ENCODE measurements around the gene CDKN2AIPNL. TPM values are rescaled to one million over a fixed set of nuclear protein-coding genes. Genes with fewer than 3 reads are reported as not detected.

CDKN2AIPNL gene
- total RNA-seq, 1 experiment from 2014 or later: 82.4 TPM

GRCh38 chr5:134455466-134455865, 43.8 kb upstream of the CDKN2AIPNL start:
- POLR2A ChIA-PET: interaction anchor here (1.2 kb wide), 1 partner anchor 11 kb away, joined by 3 read pairs; no protein-coding TSS in a partner anchor
- peaks cover 47% of the 10 kb centered on the region for H3K4me1 Mint-ChIP-seq (ENCODE audit: insufficient read depth, unreplicated experiment)
- no peak for DNase-seq (ENCODE audit: unreplicated experiment)
- H3K9me3 Mint-ChIP-seq (ENCODE audit: unreplicated experiment): no peaks in the 10 kb centered on the region
- intact Hi-C loops (cut with micrococcal nuclease): no loop called here
- no peak for TF ChIP-seq CTCF (IDR thresholded peaks at IDR 0.05; ENCODE audit: unreplicated experiment)
- H3K4me3 Mint-ChIP-seq (ENCODE audit: unreplicated experiment): no peak overlapping the region
- BruUV-seq (replicated peaks): no TSS peak
- no peaks in the 10 kb centered on the region for H3K27me3 Mint-ChIP-seq (ENCODE audit: insufficient read depth, unreplicated experiment)
- CTCF ChIA-PET: interaction anchor here (0.6 kb wide), 1 partner anchor 123 kb away, joined by 3 read pairs; no protein-coding TSS in a partner anchor
- no peaks in the 10 kb centered on the region for H3K36me3 Mint-ChIP-seq (ENCODE audit: insufficient read depth, unreplicated experiment)
- H3K27ac Mint-ChIP-seq (ENCODE audit: low read depth, unreplicated experiment): no peak overlapping the region

GRCh38 chr5:134453016-134453415, 41.3 kb upstream of the CDKN2AIPNL start:
- Mint-ChIP-seq H3K4me1 (ENCODE audit: insufficient read depth, unreplicated experiment) (peaks cover 28% of the 10 kb centered on the region), H3K9me3 (ENCODE audit: unreplicated experiment) (no peaks in the 10 kb centered on the region), H3K4me3 (ENCODE audit: unreplicated experiment) (no peak overlapping the region), H3K27ac (ENCODE audit: low read depth, unreplicated experiment) (no peak overlapping the region), H3K36me3 (ENCODE audit: insufficient read depth, unreplicated experiment) (no peaks in the 10 kb centered on the region), H3K27me3 (ENCODE audit: insufficient read depth, unreplicated experiment) (no peaks in the 10 kb centered on the region)
- no peak for DNase-seq (ENCODE audit: unreplicated experiment)
- TF ChIP-seq CTCF (IDR thresholded peaks at IDR 0.05; ENCODE audit: unreplicated experiment): no peak
- POLR2A ChIA-PET: interaction anchor here (0.6 to 2.4 kb wide), 9 partner anchors 8 to 100 kb away, joined by 3 to 22 read pairs (median 3); partner anchors contain the start of genes CDKN2AIPNL and UBE2B
- BruUV-seq (replicated peaks): no TSS peak
- intact Hi-C loops (cut with micrococcal nuclease): no loop called here
- CTCF ChIA-PET: interaction anchor here (0.8 to 1.8 kb wide), 4 partner anchors 13 to 150 kb away, joined by 4 to 8 read pairs (median 8); partner anchors contain the start of gene CDKN2AIPNL

DNA sequence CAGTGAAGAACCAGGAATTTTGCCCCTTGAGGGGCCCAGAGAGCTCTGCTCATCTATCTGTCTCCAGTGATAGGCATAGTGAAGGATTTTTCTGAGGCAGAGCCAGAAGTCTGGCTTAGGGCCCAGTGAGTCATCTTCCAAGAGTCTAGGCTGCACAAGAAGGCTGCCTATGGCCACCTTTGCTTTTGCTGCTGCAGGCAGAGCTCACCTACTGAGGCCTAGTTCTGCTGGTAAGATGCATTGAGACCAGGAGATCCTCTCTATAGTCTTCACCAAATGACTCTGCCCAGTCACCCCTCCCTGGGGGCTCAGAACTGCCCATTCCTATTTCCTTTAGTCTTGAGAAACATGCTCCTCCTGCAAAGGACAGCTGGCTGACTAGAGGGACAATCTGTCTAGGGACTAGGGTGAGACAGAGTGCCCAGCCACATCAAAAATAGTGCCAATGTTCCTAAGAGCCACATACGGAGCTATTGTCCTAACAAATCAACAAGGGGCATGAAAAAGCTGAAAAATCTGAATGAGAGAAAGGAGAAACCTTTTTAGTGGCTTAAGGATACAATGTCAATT, 40.3 kb upstream of the CDKN2AIPNL start:
- H3K4me3 Mint-ChIP-seq (ENCODE audit: unreplicated experiment): no peak overlapping the region
- H3K27ac Mint-ChIP-seq (ENCODE audit: low read depth, unreplicated experiment): no peak overlapping the region
- no peaks in the 10 kb centered on the region for H3K36me3 Mint-ChIP-seq (ENCODE audit: insufficient read depth, unreplicated experiment)
- H3K27me3 Mint-ChIP-seq (ENCODE audit: insufficient read depth, unreplicated experiment): no peaks in the 10 kb centered on the region
- DNase-seq (ENCODE audit: unreplicated experiment): peak; percentile 94
- no peak for TF ChIP-seq CTCF (IDR thresholded peaks at IDR 0.05; ENCODE audit: unreplicated experiment)
- peaks cover 24% of the 10 kb centered on the region for H3K4me1 Mint-ChIP-seq (ENCODE audit: insufficient read depth, unreplicated experiment)
- intact Hi-C loops (cut with micrococcal nuclease): no loop called here
- CTCF ChIA-PET: interaction anchor here (0.6 to 1.8 kb wide), 13 partner anchors 9 to 266 kb away, joined by 3 to 8 read pairs (median 3); partner anchors contain the start of gene CDKN2AIPNL
- POLR2A ChIA-PET: interaction anchor here (0.6 to 3.0 kb wide), 15 partner anchors 9 to 1475 kb away, joined by 3 to 39 read pairs (median 5); partner anchors contain the start of genes CDKN2AIPNL and UBE2B
- H3K9me3 Mint-ChIP-seq (ENCODE audit: unreplicated experiment): no peaks in the 10 kb centered on the region
- no TSS peak for BruUV-seq (replicated peaks)

DNA sequence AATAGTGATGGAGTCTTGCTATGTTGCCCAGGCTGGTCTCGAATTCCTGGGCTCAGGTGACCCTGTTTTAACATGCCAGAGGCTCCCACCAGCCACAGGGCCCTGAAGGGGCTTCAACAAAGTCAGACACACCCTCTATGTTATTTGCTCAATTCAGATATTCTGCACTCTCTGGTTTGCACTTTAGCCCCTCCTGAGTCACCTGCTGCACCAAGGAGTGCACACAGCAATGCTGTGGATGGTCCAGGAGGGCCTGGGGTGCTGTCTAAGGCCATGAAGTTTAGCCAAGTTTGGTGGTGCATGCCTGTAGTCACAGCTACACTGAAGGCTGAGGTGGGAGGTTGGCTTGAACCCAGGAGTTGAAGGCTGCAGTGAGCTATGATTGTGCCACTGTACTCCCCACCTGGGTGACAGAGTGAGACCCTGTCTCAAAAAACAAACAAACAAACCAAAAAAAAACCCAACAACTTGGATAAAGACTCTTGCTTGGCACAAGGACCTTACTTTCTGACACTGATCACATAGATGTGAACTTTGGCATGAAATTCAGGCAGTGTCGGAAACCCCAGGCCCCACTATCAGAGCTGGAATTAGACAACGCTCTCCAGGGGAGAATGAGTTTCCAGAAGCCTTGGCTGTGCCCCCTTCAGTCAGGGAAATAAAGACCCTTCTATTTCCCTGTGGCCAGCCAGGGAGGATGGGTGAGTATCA, 39.7 kb upstream of the CDKN2AIPNL start:
- intact Hi-C loops (cut with micrococcal nuclease): no loop called here
- ChIA-PET POLR2A (interaction anchor here (0.6 to 3.0 kb wide), 15 partner anchors 9 to 1475 kb away, joined by 3 to 39 read pairs (median 5); partner anchors contain the start of genes CDKN2AIPNL and UBE2B), CTCF (interaction anchor here (0.6 to 1.8 kb wide), 10 partner anchors 9 to 265 kb away, joined by 3 to 8 read pairs (median 3); partner anchors contain the start of gene CDKN2AIPNL)
- no peak for DNase-seq (ENCODE audit: unreplicated experiment)
- TF ChIP-seq CTCF (IDR thresholded peaks at IDR 0.05; ENCODE audit: unreplicated experiment): no peak
- no peak overlapping the region for H3K27ac Mint-ChIP-seq (ENCODE audit: low read depth, unreplicated experiment)
- no TSS peak for BruUV-seq (replicated peaks)
- H3K9me3 Mint-ChIP-seq (ENCODE audit: unreplicated experiment): no peaks in the 10 kb centered on the region
- no peak overlapping the region for H3K4me3 Mint-ChIP-seq (ENCODE audit: unreplicated experiment)
- H3K27me3 Mint-ChIP-seq (ENCODE audit: insufficient read depth, unreplicated experiment): no peaks in the 10 kb centered on the region
- H3K4me1 Mint-ChIP-seq (ENCODE audit: insufficient read depth, unreplicated experiment): peaks cover 30% of the 10 kb centered on the region
- H3K36me3 Mint-ChIP-seq (ENCODE audit: insufficient read depth, unreplicated experiment): no peaks in the 10 kb centered on the region

All from MCF 10A (cell line).